ENCODE results near the gene ATP6V1G2. TPM values are rescaled to one million over a fixed set of nuclear protein-coding genes. Genes with fewer than 3 reads are reported as not detected.

Gene ATP6V1G2
- total RNA-seq, 1 experiment from 2014 or later, result 3.1 TPM

- ChIA-PET CTCF (interaction anchor here (1.1 kb wide), 1 partner anchor 17 kb away, joined by 3 read pairs; the partner anchor contains the start of gene ATP6V1G2), POLR2A (ENCODE audit: low non-redundant PET) (no interaction called here)
- no peaks in the 10 kb centered on the region for H3K27me3 ChIP-seq (replicated peaks; ENCODE audit: insufficient read depth, low read depth, low read length, poor library complexity)
- H3K4me1 ChIP-seq (ENCODE audit: insufficient read depth, low read length, poor library complexity, severe bottlenecking), result no peaks in the 10 kb centered on the region
- intact Hi-C loops (cut with micrococcal nuclease; ENCODE audit: unreplicated experiment), result no loop called here
- H3K9me3 ChIP-seq (ENCODE audit: low read depth, low read length, poor library complexity, severe bottlenecking), result no peaks in the 10 kb centered on the region
- H3K36me3 ChIP-seq (ENCODE audit: insufficient read depth, low read length, poor library complexity, severe bottlenecking), result peaks cover 47% of the 10 kb centered on the region
- BruUV-seq (replicated peaks), result no TSS peak
- DNase-seq (ENCODE audit: low spot score), result no peak
- H3K4me3 ChIP-seq (ENCODE audit: low read depth, low read length, poor library complexity, severe bottlenecking), result no peak overlapping the region
- TF ChIP-seq EZH2 (IDR thresholded peaks at IDR 0.05; ENCODE audit: borderline replicate concordance, low read depth, low read length, poor library complexity, severe bottlenecking), result no peak
- TF ChIP-seq, protein P1, sequence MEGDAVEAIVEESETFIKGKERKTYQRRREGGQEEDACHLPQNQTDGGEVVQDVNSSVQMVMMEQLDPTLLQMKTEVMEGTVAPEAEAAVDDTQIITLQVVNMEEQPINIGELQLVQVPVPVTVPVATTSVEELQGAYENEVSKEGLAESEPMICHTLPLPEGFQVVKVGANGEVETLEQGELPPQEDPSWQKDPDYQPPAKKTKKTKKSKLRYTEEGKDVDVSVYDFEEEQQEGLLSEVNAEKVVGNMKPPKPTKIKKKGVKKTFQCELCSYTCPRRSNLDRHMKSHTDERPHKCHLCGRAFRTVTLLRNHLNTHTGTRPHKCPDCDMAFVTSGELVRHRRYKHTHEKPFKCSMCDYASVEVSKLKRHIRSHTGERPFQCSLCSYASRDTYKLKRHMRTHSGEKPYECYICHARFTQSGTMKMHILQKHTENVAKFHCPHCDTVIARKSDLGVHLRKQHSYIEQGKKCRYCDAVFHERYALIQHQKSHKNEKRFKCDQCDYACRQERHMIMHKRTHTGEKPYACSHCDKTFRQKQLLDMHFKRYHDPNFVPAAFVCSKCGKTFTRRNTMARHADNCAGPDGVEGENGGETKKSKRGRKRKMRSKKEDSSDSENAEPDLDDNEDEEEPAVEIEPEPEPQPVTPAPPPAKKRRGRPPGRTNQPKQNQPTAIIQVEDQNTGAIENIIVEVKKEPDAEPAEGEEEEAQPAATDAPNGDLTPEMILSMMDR (conservative IDR thresholded peaks at IDR 0.05; ENCODE audit: low read depth, low read length), result no peak
- no peak overlapping the region for H3K27ac ChIP-seq (ENCODE audit: low read depth, low read length, poor library complexity, severe bottlenecking)
Measured at GRCh38 chr6:31529329-31530150, 16.9 kb downstream of the ATP6V1G2 start.

DNA sequence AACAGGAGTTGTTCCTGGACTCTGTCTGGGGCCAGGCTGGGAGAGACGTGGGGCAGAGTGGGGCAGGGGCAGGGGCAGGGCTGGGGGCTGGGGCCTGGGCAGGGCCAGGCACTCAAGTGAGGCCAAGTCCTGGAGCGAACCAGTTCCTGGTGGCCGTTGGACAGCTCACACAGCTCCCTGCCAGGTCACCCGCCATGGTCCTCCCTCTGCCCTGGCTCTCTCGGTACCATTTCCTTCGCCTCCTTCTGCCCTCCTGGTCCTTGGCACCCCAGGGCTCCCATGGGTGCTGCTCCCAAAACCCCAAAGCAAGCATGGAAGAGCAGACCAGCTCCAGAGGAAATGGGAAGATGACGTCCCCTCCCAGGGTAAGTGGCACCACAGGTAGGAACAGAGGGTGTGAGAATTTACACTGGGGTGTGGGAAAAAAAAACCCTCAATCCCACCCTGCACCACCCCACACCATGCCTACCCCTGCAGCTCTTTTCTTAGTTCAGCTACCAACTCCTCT lies 17.5 kb downstream of the ATP6V1G2 start, which contains the start of gene MCCD1:
TSS of gene MCCD1 (plus strand) at position 142 of the 508 bp plus-strand sequence. CDS start at position 195, 53 bp downstream.
- Histone ChIP-seq H3K36me3 (ENCODE audit: insufficient read depth, low read length, poor library complexity, severe bottlenecking) (peaks cover 41% of the 10 kb centered on the region), H3K27ac (ENCODE audit: low read depth, low read length, poor library complexity, severe bottlenecking) (no peak within 1 kb of the TSS), H3K4me1 (ENCODE audit: insufficient read depth, low read length, poor library complexity, severe bottlenecking) (no peaks in the 10 kb centered on the region), H3K4me3 (ENCODE audit: low read depth, low read length, poor library complexity, severe bottlenecking) (no peak within 1 kb of the TSS), H3K27me3 (replicated peaks; ENCODE audit: insufficient read depth, low read depth, low read length, poor library complexity) (no peaks in the 10 kb centered on the region), H3K9me3 (ENCODE audit: low read depth, low read length, poor library complexity, severe bottlenecking) (no peaks in the 10 kb centered on the region)
- no peak for DNase-seq (ENCODE audit: low spot score)
- no peak for TF ChIP-seq EZH2 (IDR thresholded peaks at IDR 0.05; ENCODE audit: borderline replicate concordance, low read depth, low read length, poor library complexity, severe bottlenecking)
- TF ChIP-seq, protein P1 (conservative IDR thresholded peaks at IDR 0.05; ENCODE audit: low read depth, low read length), result no peak
- no TSS peak for BruUV-seq (replicated peaks)
- POLR2A ChIA-PET (ENCODE audit: low non-redundant PET), result interaction anchor here (0.7 kb wide), 1 partner anchor 19 kb away, joined by 3 read pairs; the partner anchor contains the start of gene NFKBIL1
- CTCF ChIA-PET, result interaction anchor here (1.1 kb wide), 1 partner anchor 17 kb away, joined by 3 read pairs; the partner anchor contains the start of gene ATP6V1G2
- intact Hi-C loops (cut with micrococcal nuclease; ENCODE audit: unreplicated experiment), result no loop called here

DNA sequence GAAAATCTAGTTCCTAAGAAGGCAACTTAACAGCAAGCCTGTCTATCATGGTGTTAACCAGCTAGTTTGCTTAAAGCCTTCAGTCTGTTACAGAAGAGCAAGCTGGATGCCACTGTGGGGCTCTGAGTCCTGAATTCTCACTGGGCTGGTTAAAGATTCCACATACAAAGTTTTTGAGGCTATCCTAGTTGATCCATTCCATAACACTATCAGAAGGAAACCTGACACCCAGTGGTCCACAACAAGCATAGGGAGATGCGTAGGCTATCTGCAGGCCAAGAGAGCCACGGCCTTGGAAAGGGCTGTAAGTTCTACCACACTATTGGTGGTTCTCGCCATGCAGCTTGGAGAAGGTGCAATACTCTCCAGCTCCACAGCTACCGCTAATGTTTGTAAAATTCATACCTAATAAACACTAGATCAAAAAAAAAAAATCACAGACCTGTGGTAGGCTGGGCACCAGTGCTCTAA lies 18.1 kb downstream of the ATP6V1G2 start:
- no peak for DNase-seq (ENCODE audit: low spot score)
- no peaks in the 10 kb centered on the region for H3K4me1 ChIP-seq (ENCODE audit: insufficient read depth, low read length, poor library complexity, severe bottlenecking)
- TF ChIP-seq, protein P1 (conservative IDR thresholded peaks at IDR 0.05; ENCODE audit: low read depth, low read length), result no peak
- no peak for TF ChIP-seq EZH2 (IDR thresholded peaks at IDR 0.05; ENCODE audit: borderline replicate concordance, low read depth, low read length, poor library complexity, severe bottlenecking)
- H3K27me3 ChIP-seq (replicated peaks; ENCODE audit: insufficient read depth, low read depth, low read length, poor library complexity), result no peaks in the 10 kb centered on the region
- H3K9me3 ChIP-seq (ENCODE audit: low read depth, low read length, poor library complexity, severe bottlenecking), result no peaks in the 10 kb centered on the region
- no peak overlapping the region for H3K27ac ChIP-seq (ENCODE audit: low read depth, low read length, poor library complexity, severe bottlenecking)
- ChIA-PET CTCF (interaction anchor here (0.7 to 1.1 kb wide), 2 partner anchors 18 to 70 kb away, joined by 3 to 4 read pairs; partner anchors contain the start of gene ATP6V1G2), POLR2A (ENCODE audit: low non-redundant PET) (interaction anchor here (0.7 kb wide), 1 partner anchor 19 kb away, joined by 3 read pairs; the partner anchor contains the start of gene NFKBIL1)
- intact Hi-C loops (cut with micrococcal nuclease; ENCODE audit: unreplicated experiment), result no loop called here
- peaks cover 36% of the 10 kb centered on the region for H3K36me3 ChIP-seq (ENCODE audit: insufficient read depth, low read length, poor library complexity, severe bottlenecking)
- no TSS peak for BruUV-seq (replicated peaks)
- no peak overlapping the region for H3K4me3 ChIP-seq (ENCODE audit: low read depth, low read length, poor library complexity, severe bottlenecking)

All from A673 (cell line).